GM18873 (cell line): ENCODE data around the gene PLBD1.

Source experiments
- ATAC-seq: cut with Tn5 transposase; IDR thresholded peaks from one replicate; pipeline ENCODE4 v1.9.1; 2021; ENCODE audit warnings: mild to moderate bottlenecking, moderate library complexity, moderate number of reproducible peaks; ENCODE audit not compliant: unreplicated experiment, low FRiP score

Gene PLBD1

GRCh38 chr12:14514154-14514842, 53.4 kb downstream of the PLBD1 start:
- no peak for ATAC-seq

DNA sequence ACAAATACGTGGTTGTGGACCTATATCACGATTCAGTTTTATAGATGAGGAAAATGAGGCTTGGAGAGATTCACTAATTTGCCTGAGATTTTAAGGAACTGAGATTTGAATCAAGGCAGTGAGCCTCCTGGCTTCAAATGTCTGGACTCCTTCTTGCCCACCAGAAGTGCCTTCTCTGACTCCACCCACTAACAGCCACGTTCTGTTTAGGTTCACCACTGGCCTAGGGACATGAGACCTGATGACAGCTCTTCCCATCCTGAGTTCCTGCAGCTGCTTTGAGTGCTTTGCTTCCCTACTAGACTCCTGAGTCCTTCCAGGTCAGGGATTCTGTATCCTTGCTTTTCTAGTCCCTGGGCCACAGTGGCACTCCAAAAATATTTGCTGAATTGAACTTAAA, 57.1 kb downstream of the PLBD1 start:
- no peak for ATAC-seq

GRCh38 chr12:14505626-14506596, 61.8 kb downstream of the PLBD1 start:
- no peak for ATAC-seq

- no peak for ATAC-seq
These were observed 72.4 kb downstream of the PLBD1 start for GRCh38 chr12:14495326-14495725.

DNA sequence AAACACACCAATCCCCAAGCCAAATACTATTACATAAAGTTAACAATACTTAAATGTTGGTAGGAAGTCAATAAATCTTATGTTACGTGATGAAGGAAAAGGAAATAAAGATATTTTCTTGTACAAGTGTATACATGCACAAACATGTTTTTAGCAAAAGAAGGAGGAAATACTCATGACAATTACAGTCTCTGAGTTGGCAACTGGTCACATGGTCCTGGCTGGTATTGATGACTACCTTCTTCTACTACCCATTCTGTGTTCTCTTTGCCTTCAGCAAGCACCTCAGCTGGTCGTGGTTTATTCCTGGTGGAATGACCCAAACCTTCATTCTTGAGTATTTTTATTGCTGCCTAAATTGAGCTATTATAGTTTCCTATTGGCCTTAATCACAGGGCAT, 84.8 kb downstream of the PLBD1 start:
- no peak for ATAC-seq

GRCh38 chr12:14482361-14482760, 85.3 kb downstream of the PLBD1 start:
- ATAC-seq: no peak

- ATAC-seq: no peak
These were observed 86.5 kb downstream of the PLBD1 start for GRCh38 chr12:14481201-14481600.

DNA sequence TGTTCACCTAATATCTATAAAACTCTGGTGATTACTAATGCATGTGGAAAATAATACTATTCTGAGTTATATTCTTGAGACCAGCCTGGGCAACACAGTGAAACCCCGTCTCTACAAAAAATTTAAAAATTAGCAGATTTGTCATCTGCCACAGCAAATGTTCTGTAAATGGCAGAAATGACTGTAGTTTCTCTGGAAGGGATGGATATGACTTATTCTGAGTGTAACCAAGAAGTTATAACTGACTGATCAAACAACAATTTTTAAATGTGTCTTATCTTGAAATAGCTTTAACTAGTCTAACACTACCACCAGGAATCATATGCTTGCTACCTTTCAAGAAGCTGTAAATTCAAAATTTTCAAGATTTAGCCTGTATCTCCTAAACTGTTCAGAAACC, 88.7 kb downstream of the PLBD1 start:
- no peak for ATAC-seq

GRCh38 chr12:14473707-14474287, 93.9 kb downstream of the PLBD1 start:
- no peak for ATAC-seq

DNA sequence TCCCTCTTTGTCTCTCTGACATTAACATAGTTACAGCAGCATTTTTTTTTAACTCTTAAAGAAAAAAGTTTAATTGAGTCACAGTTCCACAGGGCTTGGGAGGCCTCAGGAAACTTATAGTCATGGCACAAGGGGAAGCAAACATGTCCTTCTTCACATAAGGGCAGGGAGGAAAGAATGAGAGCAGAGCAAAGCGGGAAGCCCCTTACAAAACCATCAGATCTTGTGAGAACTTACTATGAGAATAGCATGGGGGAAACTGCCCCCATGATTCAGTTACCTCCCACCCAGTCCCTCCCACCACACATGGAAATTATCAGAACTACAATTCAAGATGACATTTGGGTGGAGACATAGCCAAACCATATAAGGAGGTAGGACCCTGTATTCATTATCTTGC, 96.2 kb downstream of the PLBD1 start:
- ATAC-seq: no peak

- ATAC-seq: no peak
These were observed 107.4 kb downstream of the PLBD1 start for GRCh38 chr12:14460212-14460841.

DNA sequence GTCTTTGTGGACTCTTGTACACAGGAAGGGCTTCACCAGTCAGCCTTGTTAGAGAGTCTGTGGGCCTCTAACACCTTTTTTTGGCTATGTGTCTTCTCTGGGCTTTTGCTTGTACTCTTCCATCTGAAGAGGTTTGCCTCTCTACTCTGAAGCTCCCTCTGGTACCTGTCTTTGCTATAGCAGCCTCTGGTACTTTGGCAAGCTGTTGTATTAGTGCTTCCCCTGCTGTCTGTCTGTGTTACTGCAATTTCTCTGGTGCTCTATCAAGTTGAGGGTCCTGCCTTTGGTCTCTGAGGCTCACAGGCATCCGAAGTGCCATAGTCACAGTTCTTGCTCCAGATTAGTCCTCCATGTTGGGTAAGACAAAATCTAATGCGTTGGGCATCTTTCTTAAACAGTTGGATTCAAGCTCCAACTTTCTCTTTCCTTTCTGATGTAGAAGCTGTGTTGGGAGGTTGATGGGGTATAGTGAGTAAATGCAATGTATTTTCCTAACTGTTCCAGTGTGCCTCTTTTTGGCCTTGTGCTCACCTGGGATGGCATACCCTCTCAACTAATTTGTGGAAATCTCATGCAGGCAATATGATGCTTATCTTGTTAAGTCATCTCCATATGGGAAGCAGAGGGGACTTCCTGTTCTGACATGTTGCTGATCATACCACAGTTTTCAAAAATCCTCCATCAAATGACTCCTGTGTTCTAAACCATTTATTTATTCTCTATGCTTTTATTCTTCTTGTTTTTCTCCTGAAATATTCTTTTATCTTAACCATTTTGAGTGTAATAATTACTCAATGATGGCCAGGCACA, 113.4 kb downstream of the PLBD1 start:
- ATAC-seq: no peak
